Measurements from ENCODE around the gene CCDC50.

Gene CCDC50

DNA sequence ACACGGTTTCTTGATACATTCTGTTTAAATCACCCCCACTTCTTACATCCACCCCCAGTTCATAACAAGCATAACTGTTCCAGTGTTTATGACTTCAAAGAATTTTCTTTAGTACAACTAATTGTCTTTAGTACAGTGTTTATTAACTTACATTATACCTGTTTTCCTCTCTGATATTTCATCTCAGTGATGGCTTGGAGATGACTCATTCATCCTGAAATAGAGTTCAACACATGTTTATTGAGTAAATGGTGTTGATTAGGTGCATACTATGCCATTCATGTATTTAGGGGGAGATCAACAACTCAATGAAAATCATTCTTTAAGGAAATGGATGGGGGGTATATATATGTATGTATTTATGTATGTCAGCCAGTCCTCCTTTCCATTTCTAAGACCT lies 22.8 kb downstream of the CCDC50 start:
- DNase-seq: no peak

DNA sequence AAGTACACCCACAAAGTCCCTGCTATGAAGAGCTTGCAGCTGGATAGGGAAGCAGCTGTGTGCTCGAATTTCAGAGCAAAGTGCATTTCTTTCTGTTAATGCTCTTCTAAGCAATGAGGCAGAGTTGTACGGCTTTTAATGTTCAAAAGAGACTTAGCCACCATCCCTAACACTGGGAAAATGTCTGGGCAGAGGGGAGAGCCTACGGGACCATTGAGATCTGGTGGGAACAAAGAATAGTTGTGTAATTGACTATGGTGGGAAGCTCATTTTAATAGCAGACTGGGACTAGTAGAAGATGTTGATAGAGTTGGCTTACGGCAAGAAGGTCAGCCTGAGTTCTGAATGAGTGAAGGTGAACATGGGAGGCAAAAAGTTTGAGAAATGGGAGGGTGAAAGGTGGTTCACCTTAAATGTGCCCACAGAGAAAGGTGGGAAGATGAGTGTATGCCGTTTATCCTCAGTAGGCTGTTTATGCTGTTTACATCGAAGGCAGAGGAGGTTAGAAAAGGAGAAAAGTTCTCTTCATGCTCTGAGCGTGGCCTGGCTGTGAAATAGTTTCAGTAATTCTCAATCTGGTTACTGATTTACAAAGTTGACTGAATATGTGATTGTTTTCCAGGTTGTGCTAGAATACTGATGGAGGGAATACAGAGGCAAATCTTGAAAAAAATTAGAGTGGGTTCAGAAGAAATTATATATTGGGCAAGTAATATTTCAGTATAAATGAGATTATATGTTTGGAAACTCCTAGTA lies 24.0 kb downstream of the CCDC50 start:
- DNase-seq: no peak

DNA sequence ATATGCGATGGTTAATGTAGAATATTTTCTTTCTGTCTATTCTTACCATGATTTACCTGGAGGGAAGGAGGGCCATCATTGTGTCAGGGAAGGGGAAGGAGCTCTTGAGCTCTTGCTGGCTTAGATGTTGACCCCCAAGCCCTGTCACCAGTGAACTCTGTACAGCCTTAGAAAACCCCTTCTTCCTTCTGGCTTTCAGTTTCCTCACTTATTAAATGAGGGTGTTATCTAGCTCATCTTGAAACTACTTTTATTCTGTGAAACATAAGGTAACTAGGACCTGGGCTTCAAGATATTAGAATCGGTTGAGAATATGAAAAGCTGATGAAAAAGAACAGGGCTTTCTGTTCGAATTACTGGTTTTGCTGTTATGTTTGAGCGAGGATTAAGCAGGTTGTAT lies 26.2 kb downstream of the CCDC50 start:
- no peak for DNase-seq

DNA sequence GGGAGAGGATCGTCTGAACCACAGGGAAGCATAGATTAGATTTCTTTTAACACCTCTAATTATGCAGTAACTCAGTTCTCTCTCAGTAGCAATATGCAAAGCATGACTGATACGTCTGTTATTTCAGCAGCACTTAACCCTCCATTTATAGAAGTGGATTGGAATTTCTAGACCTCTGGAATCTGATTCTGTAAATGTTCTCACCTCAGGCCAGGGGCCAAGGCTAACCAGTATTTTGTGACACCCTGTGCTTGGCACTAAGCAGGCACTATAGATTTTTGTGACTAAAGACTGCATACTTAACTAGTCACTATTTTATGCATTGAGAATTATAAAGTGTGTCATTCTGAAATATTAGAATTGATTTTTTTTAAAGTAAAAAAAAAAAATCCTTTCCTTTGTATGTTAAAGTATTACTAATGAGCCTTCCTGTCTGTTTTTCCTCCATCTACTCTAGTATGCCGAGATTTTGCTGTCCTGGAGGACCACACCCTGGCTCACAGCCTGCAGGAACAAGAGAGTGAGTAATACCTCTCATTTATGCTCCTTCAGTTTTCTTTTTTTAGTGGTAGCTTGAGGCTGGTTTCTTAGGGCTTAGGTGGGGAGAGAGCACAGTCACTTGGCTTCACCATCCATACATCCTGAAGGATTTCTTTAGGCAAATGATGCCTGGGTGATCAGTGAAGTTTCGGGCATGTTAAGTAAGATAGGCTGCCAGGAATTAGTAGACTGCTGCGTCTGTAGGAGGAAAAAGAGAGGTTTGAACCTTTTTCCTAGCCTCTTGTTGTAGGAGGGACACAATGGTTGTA lies 27.6 kb downstream of the CCDC50 start:
- DNase-seq: peak; percentile 71

DNA sequence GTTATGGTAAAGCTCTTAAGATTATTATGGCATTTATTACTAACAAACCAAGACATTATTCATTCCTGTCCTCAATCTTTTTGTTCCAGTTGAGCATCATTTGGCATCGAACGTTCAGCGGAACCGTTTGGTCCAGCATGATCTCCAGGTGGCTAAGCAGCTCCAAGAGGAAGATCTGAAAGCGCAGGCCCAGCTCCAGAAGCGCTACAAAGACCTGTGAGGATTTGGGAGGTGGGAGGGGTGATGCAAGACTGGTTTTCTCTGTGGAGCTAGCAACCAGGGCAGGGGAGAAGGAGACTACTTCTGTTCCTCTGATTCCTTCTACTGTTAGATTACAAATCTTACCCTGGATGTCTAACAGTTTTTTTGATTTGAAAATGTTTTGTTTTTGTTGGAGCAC lies 28.7 kb downstream of the CCDC50 start:
- DNase-seq: no peak

DNA sequence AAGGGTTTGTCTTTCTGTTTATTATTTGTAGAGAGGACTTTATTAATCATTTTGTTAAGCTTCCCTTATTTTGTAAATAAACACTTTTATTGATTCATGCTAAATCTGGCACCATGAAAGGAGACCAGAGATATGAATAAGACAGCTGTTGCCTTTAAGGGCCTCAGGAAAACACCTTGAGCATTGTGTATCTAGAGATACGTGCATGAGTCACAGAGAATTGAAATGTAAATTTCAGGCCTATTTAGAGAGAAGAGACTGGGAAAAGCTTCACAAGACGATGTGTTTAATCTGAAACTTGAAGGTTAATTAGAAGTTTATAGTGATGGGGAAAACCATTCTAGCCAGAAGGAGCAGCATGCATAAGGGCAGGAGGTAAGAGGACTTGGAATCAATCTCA lies 29.7 kb downstream of the CCDC50 start:
- DNase-seq: no peak

DNA sequence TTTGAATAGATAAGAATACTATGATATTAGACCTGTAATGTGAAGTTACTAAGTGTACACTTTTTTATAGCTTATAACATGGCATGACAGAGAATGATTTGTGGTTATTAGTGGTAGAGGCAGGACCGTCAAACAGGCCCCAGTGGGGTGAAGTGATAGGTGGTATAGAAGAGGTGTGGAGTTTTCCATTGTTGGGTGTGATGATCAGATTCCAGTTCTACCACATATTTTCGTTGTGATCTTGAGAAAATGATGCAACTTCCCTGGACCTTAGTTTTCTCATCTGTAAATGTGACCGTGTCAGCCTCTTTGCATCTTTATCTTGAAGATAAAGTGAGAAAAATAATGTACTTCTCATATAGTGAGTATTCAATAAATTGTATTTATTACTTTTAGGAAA lies 31.4 kb downstream of the CCDC50 start:
- DNase-seq: no peak

DNA sequence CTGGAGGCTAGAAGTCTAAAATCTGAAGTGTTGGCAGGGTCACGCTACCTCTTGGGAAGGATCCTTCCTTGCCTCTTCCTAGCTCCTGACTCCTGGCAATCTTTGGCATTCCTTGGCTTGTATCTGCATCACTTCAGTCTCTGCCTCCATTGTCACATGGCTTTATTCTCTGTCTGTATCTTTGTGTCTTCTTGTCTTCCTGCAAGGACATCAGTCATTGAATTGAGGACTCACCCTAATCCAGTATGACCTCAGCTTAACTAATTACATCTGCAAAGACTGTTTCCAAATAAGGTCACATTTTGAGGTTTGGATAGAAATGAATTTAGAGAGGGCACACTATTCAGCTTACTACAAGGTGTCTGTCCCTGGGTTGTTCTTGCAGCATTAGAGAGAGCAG lies 32.3 kb downstream of the CCDC50 start:
- DNase-seq: no peak

DNA sequence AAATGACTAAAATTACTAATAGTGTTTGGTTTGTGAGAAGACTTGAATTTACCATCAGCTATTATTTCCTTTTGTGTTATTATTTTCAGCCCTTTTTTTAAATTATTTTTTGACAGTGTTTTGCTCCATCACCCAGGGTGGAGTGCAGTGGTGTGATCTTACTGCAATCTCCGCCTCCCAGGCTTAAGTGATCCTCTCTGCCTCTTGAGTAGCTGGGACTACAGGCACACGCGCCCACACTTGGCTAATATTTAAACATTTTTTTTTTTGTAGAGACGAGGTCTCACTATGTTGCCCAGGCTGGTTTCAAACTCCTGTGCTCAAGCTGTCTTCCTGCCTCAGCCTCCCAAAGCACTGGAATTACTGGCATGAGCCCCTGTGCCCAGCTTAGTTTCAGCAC lies 32.8 kb downstream of the CCDC50 start:
- DNase-seq: no peak

DNA sequence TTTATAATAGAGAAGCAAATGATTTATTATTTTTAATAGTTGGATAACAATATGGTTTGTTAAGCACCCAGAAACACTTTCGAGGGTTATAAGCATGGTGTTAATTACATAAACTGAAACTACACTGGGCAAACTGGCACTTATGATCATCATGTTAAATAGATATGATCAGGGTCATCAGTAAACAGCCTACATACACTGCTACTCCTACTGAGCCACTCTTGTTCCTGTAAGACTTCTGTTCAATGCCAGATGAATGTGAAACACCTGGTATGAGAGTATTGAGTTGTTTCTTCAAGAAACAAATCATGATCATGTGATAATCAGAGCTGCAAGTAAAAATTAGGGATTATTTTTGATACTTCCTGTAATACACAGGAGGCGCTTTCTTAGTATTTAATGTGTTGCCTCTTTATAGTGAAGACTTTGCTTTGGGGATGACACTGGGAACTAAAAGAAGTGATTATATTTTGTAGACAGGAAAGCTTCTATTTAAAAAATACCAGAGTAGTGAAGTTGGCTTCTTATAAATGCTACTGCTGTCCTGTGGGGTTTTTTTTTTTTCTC lies 33.4 kb downstream of the CCDC50 start:
- DNase-seq: no peak

DNA sequence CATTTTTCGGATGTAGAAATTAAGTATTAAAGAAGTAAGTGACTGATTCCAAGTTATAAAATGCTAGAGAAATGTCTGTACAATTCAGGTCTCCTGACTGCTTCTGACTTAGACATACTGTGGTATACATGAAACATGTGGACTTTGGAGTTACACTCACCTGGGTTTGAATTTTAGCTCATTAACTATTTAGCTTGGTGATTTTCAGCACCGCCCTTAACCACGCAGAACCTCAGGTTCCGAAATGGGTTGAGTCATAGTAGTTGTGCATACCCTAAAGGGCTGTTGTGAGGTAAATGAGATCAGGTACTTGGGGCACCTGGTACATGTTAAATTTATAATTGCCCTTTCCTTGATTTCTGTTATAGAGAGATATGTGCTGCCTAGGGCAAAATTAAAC lies 34.0 kb downstream of the CCDC50 start:
- DNase-seq: no peak

DNA sequence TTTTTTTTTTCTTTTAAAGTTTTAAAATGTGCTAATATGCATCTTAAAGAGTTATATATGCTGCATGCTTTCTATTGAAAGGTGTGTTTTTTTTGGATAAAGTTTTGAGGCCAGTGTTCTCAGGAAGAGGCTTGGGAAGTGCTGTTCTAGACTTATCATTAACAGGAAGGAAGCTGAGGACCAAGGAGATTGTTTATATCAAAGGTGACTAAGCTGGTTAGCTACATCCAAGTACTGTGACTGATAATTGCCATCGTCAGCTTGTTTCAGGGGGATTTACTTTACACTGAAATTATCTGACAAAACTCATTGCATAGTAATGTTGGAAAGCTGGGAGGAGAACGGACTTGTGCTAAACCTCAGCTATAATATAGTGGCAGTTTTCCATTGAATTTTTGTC lies 37.5 kb downstream of the CCDC50 start:
- peak; percentile 69 for DNase-seq

DNA sequence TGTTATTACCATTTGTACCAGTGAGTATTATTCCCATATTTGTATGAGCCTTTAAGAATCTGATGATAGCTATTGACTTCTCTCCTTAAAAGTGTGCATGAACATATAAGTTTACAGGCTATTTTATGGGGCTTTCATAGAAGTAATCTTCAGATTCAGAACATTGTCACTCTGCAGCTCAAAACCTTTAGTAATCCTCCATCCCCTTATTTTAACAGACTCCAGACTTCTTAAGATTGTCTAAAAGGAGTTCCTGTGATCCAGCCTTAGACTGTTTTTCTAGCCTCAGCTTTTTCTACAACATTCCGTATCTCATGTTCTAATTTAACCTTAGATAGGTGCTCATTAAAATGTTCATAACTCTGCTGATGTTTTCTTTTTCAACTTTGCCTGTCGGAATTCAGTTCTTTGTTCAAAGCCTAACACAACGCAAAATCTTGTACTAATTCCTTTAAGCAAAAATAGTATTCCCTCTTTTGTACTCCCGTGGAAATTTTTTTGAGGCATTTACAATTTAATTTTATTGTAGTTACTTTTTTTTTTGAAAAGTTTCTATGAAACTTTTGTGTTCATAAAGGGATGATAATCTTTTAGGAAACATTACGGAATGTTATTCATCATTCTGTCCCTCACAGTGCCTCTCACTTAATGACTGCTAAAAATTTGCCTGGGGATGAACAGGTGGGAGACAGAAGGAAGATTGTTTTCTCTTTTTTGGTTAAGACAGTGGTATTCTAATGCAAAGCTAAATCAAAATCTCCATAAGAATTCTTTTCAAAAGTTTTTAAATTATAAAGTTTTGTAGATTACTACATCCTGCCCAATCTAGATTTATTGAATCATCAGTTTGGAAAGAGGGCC lies 39.8 kb downstream of the CCDC50 start:
- DNase-seq: no peak

DNA sequence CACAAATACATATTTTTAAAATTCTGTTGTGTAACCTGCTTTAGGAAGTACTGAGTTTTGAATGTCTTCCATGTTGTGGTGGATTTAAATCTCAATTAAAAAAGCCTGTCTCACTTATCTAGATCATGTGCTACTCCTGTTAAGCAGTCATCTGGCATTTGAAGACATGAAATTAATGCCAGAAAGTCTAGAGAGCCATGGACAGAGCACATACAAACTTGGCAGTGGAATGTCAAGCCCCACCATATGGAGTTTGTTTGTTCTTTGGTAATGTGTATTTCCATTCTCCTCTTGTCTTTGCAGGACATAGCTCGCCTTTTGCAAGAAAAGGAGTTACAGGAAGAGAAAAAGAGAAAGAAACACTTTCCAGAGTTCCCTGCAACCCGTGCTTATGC lies 40.4 kb downstream of the CCDC50 start:
- peak; percentile 45 for DNase-seq

DNA sequence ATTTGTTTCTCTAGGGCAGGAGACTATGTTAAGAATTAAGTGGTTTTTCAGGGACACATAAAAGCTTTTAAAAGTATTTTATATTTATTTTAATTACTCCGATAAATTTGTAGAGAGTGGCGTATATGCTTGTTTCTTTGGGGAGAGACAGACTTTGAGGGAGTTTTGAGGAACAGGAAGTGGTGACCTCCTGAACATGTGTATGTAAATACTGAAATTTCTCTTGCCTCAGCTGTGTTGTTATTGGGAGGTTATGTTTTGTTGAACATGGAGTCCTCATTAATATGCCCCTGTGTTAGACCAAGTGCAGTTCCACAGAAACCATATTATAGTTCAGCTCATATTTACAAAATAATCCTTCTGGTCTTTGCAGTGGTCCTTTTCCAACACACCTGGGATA lies 42.9 kb downstream of the CCDC50 start:
- DNase-seq: no peak

DNA sequence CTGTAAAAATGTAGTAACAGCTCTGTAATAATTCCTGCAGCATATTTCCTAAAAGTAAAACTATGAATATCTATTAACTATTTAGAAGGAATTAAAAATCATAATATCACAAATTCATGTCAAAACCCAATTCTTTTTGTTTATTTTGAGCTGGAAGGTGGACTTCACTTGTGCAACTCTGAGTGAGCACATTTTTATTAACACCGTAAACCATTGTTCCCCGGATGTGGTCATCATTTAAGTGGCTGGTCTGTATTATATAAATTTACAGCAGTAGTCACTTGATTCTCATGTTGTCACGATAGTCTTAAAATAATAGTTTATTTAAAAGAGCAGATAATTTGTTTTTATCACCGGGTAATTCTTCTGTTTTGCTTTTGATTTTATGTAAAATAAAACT lies 44.1 kb downstream of the CCDC50 start:
- DNase-seq: no peak

DNA sequence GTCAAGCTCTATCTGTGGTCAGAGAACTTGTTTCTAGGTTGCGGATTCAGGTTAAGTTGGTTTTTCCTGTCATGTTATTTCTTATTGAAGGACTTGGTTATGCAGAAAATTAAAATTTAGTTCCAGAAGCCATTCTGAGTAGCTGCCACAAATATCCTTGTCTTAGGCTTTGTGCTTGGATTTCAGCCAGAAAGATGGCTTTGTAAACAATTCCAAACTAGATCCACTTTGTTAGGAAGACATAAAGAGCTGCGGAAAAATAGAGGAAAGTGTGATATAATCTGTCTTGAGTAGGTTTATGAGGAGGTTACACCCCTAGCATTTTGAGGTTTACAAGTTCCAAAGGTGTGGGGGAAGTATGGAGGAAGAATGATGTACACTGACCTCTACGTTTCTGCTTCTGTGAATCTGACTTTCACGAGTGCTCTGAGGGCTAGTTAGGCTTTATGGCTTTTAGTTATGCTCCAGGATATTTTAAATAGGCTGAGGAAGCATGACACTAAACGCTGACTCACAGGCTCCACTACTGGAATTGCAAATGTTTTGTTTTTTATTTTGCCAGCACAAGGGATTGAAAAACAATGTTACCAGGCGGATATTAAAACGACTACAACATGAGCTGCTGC lies 47.4 kb downstream of the CCDC50 start:
- DNase-seq: peak; percentile 84

DNA sequence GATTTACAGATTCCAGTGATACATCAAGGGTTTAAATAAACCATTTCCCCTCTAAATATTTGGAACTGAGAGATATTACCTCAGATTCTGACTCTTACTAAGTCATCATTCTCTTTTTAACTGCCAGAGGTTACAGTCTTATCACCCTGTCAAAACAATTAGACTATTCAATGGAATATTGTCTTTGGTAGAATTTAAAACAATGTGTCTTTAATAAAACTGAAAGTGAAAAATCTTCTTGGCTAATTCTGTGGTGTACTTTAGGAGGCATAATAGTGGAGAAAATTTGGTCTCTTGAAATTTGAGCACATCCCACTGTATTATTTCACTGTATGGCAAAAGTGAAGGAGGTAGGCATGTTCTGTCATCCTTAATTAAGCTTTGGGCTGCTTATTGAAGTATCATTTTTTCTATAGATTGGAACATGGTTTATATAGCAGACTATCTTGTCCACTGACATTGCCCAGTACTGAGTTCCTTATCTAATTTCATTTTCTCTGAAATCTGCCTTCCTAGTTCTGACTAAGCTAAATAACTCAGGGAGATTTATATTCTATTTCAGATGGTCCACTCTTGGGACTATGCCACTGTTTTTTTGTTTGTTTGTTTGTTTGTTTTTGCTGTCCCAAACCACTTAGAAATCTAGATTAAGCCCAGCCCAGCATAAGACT lies 49.1 kb downstream of the CCDC50 start:
- no peak for DNase-seq

DNA sequence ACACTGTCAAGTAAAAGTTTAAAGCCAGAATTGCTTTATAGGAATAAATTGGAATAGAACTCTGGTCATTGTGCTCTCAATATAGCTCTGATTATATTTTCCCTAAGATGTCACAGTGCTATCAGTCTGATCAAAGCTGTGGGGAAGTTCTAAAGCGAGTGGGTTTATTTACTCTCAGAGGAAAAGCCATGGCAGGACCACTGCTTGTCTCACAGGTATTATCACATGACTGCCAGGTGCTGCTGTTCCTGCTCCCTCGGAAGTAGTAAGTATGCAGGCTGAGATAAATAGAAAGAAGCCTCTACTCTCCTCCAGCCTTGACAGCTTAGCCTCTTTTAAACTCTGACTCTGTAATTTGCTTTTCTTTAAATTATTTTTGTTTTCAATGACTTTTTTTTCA lies 50.3 kb downstream of the CCDC50 start:
- DNase-seq: no peak

DNA sequence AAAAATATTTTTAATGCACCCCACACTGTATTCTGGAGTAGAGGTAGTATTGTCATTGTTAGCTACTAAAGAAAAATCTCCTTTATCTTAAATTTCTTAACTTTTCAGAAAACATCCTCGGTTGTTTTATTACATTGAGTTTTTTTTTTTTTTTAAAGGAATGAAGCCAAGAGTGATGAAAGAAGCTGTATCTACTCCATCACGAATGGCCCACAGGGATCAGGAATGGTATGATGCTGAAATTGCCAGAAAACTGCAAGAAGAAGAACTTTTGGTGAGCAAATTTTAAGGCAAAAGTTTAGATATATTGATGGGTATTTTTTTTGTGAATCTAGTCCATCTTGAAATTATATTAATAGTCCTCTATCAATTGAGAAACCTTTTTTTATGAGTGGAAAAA lies 50.8 kb downstream of the CCDC50 start:
- DNase-seq: no peak

DNA sequence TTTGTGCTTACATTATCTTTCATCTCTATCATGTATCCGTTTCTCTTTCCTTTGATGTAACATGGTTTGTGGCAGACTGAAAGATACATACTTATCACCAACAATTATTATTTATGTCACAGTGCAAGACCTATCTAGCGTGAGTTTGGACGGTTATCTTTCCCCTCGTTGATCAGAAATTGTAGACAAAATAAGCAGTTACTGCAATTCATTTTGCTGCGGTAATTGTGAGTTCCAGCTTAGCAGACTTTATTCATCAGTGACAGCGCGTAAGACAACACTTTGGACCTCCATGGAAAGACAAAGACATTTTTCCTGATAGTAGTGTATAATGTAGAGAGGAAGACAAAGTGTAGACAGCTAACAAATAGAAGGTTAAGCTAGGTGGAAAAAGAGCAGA lies 52.1 kb downstream of the CCDC50 start:
- no peak for DNase-seq

DNA sequence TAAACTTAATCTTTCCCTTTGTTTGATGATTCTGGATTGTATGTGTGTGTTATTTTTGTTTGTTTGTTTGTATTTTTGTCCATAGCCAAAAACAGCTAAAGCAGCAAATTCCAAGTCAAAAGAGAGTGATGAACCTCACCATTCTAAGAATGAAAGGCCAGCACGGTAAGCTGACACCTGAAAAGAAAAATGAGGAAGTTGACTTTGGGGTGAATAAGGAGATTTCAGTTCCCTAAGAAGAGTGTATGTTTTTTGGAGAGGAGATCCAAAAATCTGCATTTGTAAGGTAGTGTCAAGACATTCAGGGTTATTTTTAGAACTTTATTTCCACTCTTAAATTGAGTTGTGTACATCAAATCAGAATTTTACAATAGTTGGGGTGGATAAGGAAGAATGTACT lies 53.5 kb downstream of the CCDC50 start:
- DNase-seq: no peak

All from HCEC 1CT (cell line).